K562 (cell line): ENCODE data around the gene SLX4IP. TPM values are rescaled to one million over a fixed set of nuclear protein-coding genes. Genes with fewer than 3 reads are reported as not detected.

Experiments used
- ATAC-seq: fragments of 200-7000 bp; cut with Tn5 transposase; 3 replicates; pipeline ENCODE4 v1.9.1; 2020; ENCODE audit warnings: moderate library complexity
- BruUV-seq: library from RNA; stranded (reverse); fragments of 400-500 nt; replicated peaks from 2 replicates; lab custom pipeline; 2021; lab: Mats Ljungman, UMichigan
- CTCF ChIA-PET: fragments of 300-600 bp; formaldehyde crosslinking; extraction: SDS; loops from one replicate; lab custom pipeline; 2021; ENCODE audit warnings: low intra/inter-chr PET ratio; lab: Yijun Ruan, JAX
- POLR2A ChIA-PET: fragments of 300-600, 350-650 bp; sonication (Branson Sonifier 250); formaldehyde crosslinking; extraction: SDS; loops from one replicate; lab custom pipeline; 2021; ENCODE audit warnings: antibody characterized with exemption, inconsistent platforms; lab: Yijun Ruan, JAX
- DNase-seq, 4 experiments: peaks; one replicate each; pipeline versions ENCODE4 v3.0.0 to v3.0.0-alpha.2; 2011 to 2018; ENCODE audit warnings: low spot score in 3 of 4, mixed read lengths in 3 of 4; ENCODE audit errors: extremely low read depth in 1 of 4
- FAIRE-seq: peaks from 2 replicates; lab custom pipeline; 2011; peaks lifted over from hg19 to GRCh38; lab: Jason Lieb, UNC
- H2AFZ ChIP-seq: 2 replicates; pipeline ENCODE4 v1.6.0; 2011; ENCODE audit warnings: low read depth, low read length, control low read depth, inconsistent platforms
- H3K27ac ChIP-seq: fragments of 200-600 bp; 3 replicates; pipeline ENCODE4 v1.8.0; 2011; ENCODE audit warnings: low read depth, mild to moderate bottlenecking, control low read depth, inconsistent platforms, low read length, moderate library complexity, mixed read lengths; ENCODE audit errors: extremely low read depth
- H3K27me3 ChIP-seq, 2 experiments: fragments of 300-600 bp in 1 of 2; 2 replicates in 1 of 2; 3 replicates in 1 of 2; pipeline versions ENCODE4 v1.6.0 to v1.8.0; 2011; ENCODE audit warnings: inconsistent platforms in 2 of 2, low read length in 2 of 2, mild to moderate bottlenecking in 1 of 2, mixed read lengths in 1 of 2, moderate library complexity in 1 of 2; ENCODE audit not compliant: control insufficient read depth in 2 of 2, insufficient read depth in 2 of 2
- H3K36me3 ChIP-seq: fragments of 300-600 bp; 3 replicates; pipeline ENCODE4 v1.8.0; 2011; ENCODE audit warnings: mild to moderate bottlenecking, low read length, inconsistent platforms; ENCODE audit not compliant: control insufficient read depth, insufficient read depth
- H3K4me1 ChIP-seq, 2 experiments: fragments of 200-600 bp in 1 of 2; replicated peaks in 1 of 2; 2 replicates in 1 of 2; 3 replicates in 1 of 2; pipeline versions ENCODE4 v1.5.1 to v1.8.0; 2011; ENCODE audit warnings: inconsistent platforms in 2 of 2, low read length in 2 of 2, mild to moderate bottlenecking in 1 of 2, mixed read lengths in 1 of 2, moderate library complexity in 1 of 2; ENCODE audit not compliant: control insufficient read depth in 2 of 2, insufficient read depth in 2 of 2
- H3K4me2 ChIP-seq: 2 replicates; pipeline ENCODE4 v1.6.1; 2011; ENCODE audit warnings: low read length, control low read depth, inconsistent platforms, mixed read lengths; ENCODE audit not compliant: insufficient read depth
- H3K4me3 ChIP-seq: fragments of 200-600 bp; sonication (generic), shearing (Covaris generic); 2 replicates; pipeline ENCODE4 v1.5.1; 2016; ENCODE audit warnings: control low read depth, inconsistent platforms
- H3K79me2 ChIP-seq: fragments of 200-600 bp; 3 replicates; pipeline ENCODE4 v1.8.0; 2011; ENCODE audit warnings: low read length, inconsistent platforms; ENCODE audit not compliant: control insufficient read depth, insufficient read depth
- H3K9ac ChIP-seq, 2 experiments: 2 replicates each; pipeline versions ENCODE4 v1.6.0 to v1.6.1; 2011; ENCODE audit warnings: low read depth in 2 of 2, low read length in 2 of 2, control low read depth in 1 of 2, inconsistent platforms in 1 of 2, mild to moderate bottlenecking in 1 of 2, mixed read lengths in 1 of 2; ENCODE audit not compliant: insufficient read depth in 1 of 2
- H3K9me1 ChIP-seq: one replicate; pipeline ENCODE4 v1.6.0; 2011; ENCODE audit warnings: inconsistent platforms, mild to moderate bottlenecking, low read length, moderate library complexity; ENCODE audit not compliant: control insufficient read depth, insufficient read depth
- H3K9me3 ChIP-seq: replicated peaks from 2 replicates; pipeline ENCODE4 v1.5.1; 2011; ENCODE audit warnings: low read depth, low read length, inconsistent platforms; ENCODE audit not compliant: control insufficient read depth, insufficient read depth
- H4K20me1 ChIP-seq: replicated peaks from 2 replicates; pipeline ENCODE4 v1.6.1; 2011; ENCODE audit warnings: low read length, inconsistent platforms, mixed read lengths; ENCODE audit not compliant: control insufficient read depth, insufficient read depth
- ARNT ChIP-seq, 2 experiments: fragments of 450-650 bp; IDR thresholded peaks; 2 replicates each; pipeline ENCODE4 v1.6.1; 2016; ENCODE audit warnings: mild to moderate bottlenecking in 1 of 2
- CTCF ChIP-seq, 3 experiments: IDR thresholded peaks in 2 of 3; conservative IDR thresholded peaks in 1 of 3; 2 replicates each; pipeline ENCODE4 v1.5.1; 2011 to 2012; ENCODE audit warnings: low read length in 3 of 3, mild to moderate bottlenecking in 3 of 3, control low read depth in 2 of 3, improper control_type of control experiment in 1 of 3, inconsistent platforms in 1 of 3, low read depth in 1 of 3, mixed read lengths in 1 of 3, moderate library complexity in 1 of 3; ENCODE audit not compliant: insufficient read depth in 2 of 3
- FOXK2 ChIP-seq, 2 experiments: fragments of 450-650 bp; IDR thresholded peaks in 1 of 2; conservative IDR thresholded peaks in 1 of 2; 2 replicates each; pipeline ENCODE4 v1.6.1; 2016; ENCODE audit warnings: low read depth in 2 of 2, mild to moderate bottlenecking in 1 of 2
- PHF8 ChIP-seq: fragments of 200-600 bp; sonication (generic); IDR thresholded peaks from 2 replicates; pipeline ENCODE4 v1.6.1; 2012; ENCODE audit warnings: mixed run types, mild to moderate bottlenecking, inconsistent platforms, low read length, moderate library complexity, borderline replicate concordance
- RAD21 ChIP-seq, 2 experiments: fragments of 250-450 bp in 1 of 2; fragments of 450-650 bp in 1 of 2; sonication (Bioruptor Pico) in 1 of 2; formaldehyde crosslinking in 1 of 2; IDR thresholded peaks in 1 of 2; conservative IDR thresholded peaks in 1 of 2; 2 replicates each; pipeline versions ENCODE4 v1.4.0 to v1.8.0; 2020 to 2022; ENCODE audit warnings: mild to moderate bottlenecking in 2 of 2, moderate library complexity in 1 of 2
- RUNX1 ChIP-seq: sonication (generic); IDR thresholded peaks from 2 replicates; pipeline ENCODE4 v1.6.1; 2016; ENCODE audit warnings: antibody characterized with exemption, low read depth
- SRSF1 ChIP-seq: fragments of 200-400 bp; formaldehyde crosslinking; IDR thresholded peaks from 2 replicates; pipeline ENCODE4 v1.6.1; 2017; ENCODE audit warnings: mild to moderate bottlenecking, low read depth, low read length, moderate library complexity
- STAT5A ChIP-seq: IDR thresholded peaks from 2 replicates; pipeline ENCODE4 v1.6.1; 2012; ENCODE audit warnings: low read length, inconsistent platforms, borderline replicate concordance
- WGBS: fragments of 100-300 bp; shearing (Covaris generic); methylation state at CpG from one replicate; pipeline ENCODE4 v1.1.6; 2016; ENCODE audit warnings: low coverage, mixed read lengths; ENCODE audit not compliant: insufficient coverage; ENCODE audit errors: missing lambda C conversion rate; 5-methylcytosine and 5-hydroxymethylcytosine counted together
- in situ Hi-C: fragments of 300-500 bp; cut with MboI; formaldehyde crosslinking; loops from 4 replicates; pipeline ENCODE4 v1.15.0; 2018; ENCODE audit warnings: inconsistent platforms, mixed read lengths
- intact Hi-C: fragments of 100-400 bp; cut with micrococcal nuclease; formaldehyde crosslinking; loops from 2 replicates; pipeline ENCODE4 v1.14.2; 2022
- polyA plus RNA-seq, 8 experiments: library from polyadenylated mRNA; depleted of rRNA in 4 of 8; stranded (reverse) in 5 of 8; unstranded in 3 of 8; fragments of >200 nt; fragmentation: Nextera tagmentation in 2 of 8; fragmentation: Illumina TruSeq in 1 of 8; extraction: Ambion mirVana in 2 of 8; extraction: Trizol in 1 of 8; gene quantifications; 2 replicates each; pipeline versions ENCODE4 v1.2.1 to v1.2.3, GENCODE V29; 2011 to 2014; ENCODE audit warnings: inconsistent platforms in 1 of 8, missing spikeins in 1 of 8
- total RNA-seq, 7 experiments: library from RNA; depleted of rRNA in 6 of 7; stranded (reverse); fragments of >200 nt in 6 of 7; fragmentation: Illumina TruSeq in 2 of 7; extraction: Trizol in 2 of 7; gene quantifications; 2 replicates each; pipeline versions ENCODE4 v1.2.1 to v1.2.3, GENCODE V29; 2011 to 2021; ENCODE audit warnings: low replicate concordance in 1 of 7

SLX4IP gene
- total and polyA plus RNA-seq, 9 of the 15 experiments (the other 6 are each of a cell fraction or from before 2014, with no cell fraction given): 1.5 to 5.9 (median 3.5) TPM

- Histone ChIP-seq H3K9me3 (no peaks in the 10 kb centered on the region), H3K4me2 (peak overlapping the region; percentile 66; the same call in 1 of the 2 replicates), H3K27ac (no peak overlapping the region), H3K27me3 (peaks cover 3 to 27% of the 10 kb centered on the region in 2 experiments), H3K9ac (peak overlapping the region in 1 of 2 experiments; percentile 85; a peak in 2 of 4 replicates), H3K79me2 (no peaks in the 10 kb centered on the region), H3K36me3 (no peaks in the 10 kb centered on the region), H4K20me1 (no peaks in the 10 kb centered on the region), H3K4me3 (peak overlapping the region; percentile 54), H3K4me1 (peaks cover 0 to 35% of the 10 kb centered on the region in 2 experiments; a peak in 2 of 5 replicates), H2AFZ (peak overlapping the region; percentile 85), H3K9me1 (no peaks in the 10 kb centered on the region)
- ATAC-seq (peak; percentile 82), DNase-seq (peak; percentile 42 to 67 (median 57)), FAIRE-seq (no peak)
- ChIA-PET CTCF (no interaction called here), POLR2A (interaction anchor here (0.6 to 0.7 kb wide), 2 partner anchors 15 to 233 kb away, joined by 3 to 4 read pairs; no protein-coding TSS in a partner anchor)
- BruUV-seq: no TSS peak
- TF ChIP-seq STAT5A: no peak
- TF ChIP-seq SRSF1: no peak
- TF ChIP-seq PHF8: peak; percentile 4; the same call in 1 of the 2 replicates
- TF ChIP-seq FOXK2 (conservative IDR thresholded peaks at IDR 0.05 in 1 of 2, IDR thresholded peaks at IDR 0.05 in 1 of 2; ENCODE audit: low read depth in 2 of 2): no peak
- peak in 1 of 2 experiments; percentile 39; a peak in 1 of 4 replicates for TF ChIP-seq RAD21 (CRISPR knock-in tag; conservative IDR thresholded peaks at IDR 0.05 in 1 of 2, IDR thresholded peaks at IDR 0.05 in 1 of 2)
- no peak for TF ChIP-seq ARNT (IDR thresholded peaks at IDR 0.05)
- TF ChIP-seq RUNX1: no peak
- peak; percentile 42 to 51 (median 50); a peak in 5 of 6 replicates for TF ChIP-seq CTCF (IDR thresholded peaks at IDR 0.05 in 2 of 3, conservative IDR thresholded peaks at IDR 0.05 in 1 of 3; ENCODE audit: insufficient read depth in 2 of 3, low read depth in 1 of 3, low read length in 3 of 3)
- intact Hi-C loops (loop anchor here (2.0 kb wide), 1 partner anchor 22 kb away; no protein-coding TSS in a partner anchor), in situ Hi-C loops (no loop called here)
- WGBS: 12% methylated on average over 22 of the region's 38 CpGs
These were observed 239.8 kb downstream of the SLX4IP start for GRCh38 chr20:10674684-10675449.
